ENCODE data around the gene CEP128.

Gene CEP128

DNA sequence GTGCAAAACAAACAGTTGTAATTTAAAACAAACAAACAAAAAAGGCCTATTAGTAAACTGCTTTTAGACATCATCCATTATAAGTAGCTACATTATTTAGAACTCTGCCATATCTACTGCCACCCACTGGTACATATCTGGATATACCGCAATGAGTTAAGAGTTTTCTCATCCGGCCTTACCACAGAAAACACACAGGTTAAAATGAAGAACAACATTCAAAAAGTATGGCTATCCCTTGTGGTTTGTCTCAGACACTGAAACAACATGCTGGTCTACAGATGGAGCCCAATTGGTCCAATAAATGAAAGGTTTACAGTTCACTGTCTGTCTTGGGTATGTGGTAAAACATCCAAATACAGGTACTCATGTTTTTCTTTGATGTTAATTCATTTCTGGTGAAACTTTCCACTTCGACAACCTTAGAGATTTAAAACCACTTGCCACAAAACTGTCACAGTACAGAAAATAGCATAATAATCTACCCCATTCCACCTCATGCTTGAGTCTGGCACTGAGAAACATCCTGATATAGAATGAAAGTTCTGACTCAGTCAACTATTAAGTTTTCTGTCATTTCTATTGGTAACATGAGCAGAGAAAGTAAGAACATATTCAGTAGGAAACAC lies 354.3 kb downstream of the CEP128 start:
- no peak for DNase-seq

DNA sequence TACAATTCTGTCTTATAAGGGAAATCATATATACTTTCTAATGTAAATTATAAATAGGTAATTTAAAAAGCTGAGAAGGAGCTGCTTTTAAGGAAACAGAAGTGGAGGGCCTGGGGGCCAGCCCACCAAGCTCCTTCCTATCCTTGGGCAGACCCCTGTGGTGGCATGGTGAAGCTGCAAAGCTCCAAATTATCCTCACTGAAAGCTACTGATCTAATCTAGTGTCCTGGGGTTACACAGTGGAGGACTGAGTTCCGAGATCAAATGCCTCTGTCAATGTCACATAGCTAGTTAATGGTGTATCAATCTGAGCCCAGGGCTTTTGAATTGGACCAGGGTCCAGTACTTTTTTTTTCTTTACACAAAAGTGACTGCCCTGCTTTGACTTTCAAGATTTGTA lies 355.4 kb downstream of the CEP128 start:
- no peak for DNase-seq

DNA sequence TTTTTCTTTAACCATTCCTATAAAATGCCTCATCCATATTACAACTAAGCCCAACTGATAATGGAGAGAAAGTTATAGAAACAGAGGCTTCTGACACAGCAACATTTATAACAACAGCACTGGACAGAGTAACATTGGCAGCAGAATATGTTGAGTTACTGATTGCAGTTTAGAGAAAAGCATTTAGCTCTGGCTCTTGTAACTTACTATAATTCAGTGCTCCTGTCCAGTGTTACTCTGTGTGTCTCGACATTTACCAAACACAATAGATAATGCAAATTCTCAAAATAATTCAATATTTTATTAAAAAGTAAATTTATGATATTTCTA lies 356.1 kb downstream of the CEP128 start:
- no peak for DNase-seq

DNA sequence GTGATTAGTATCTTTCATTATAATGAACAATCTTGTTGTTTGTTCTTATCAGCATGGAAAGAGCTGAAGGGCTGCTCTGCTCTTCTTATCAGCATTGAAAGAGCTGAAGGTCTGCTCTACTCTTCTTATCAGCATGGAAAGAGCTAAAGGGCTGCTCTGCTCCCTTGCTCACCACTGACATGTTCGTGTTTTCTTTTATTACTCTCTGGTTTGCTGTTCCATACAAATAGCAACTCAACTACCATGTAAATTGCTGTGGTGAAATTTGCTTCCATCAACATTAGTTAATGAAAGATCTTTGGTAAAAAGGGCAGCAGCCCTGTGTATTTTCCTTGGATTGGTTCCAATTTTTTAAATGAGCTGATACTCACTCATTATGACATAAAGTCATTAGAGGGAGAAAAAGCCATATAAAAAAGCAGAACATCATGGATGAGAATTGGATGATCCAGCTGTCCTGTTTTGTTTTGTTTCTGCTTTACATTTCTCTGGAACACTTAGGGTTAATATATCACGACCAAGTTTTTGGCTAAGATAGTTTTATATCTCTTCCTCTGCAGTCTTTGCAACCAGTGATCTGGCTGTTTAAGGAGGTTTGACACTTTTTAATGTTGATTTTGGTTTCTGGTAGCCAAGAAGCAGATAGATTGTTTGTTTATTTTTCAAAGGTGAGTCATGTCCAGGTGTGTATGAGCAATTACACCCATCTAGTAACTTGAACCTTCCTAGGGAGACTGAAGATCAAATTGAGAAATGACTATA lies 356.6 kb downstream of the CEP128 start:
- no peak for DNase-seq

DNA sequence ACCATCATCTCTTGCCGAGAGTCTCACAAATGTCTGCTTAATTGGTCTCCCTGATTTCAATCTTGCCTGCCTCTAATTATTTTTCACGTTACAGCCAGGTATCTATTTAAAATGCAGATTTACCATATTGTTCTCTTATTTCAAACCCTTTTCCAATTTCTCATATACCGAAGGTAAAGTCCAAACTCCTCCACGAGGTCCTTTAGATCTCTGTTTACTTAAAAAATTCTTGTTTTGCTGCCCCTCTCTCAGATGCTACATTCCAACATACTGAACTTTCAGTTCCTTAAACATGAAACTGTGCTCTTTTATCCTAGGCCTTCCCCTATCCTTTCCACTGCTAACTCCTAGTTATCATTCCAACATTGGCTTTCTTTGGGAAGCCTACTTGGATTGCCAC lies 363.9 kb downstream of the CEP128 start:
- DNase-seq: no peak

DNA sequence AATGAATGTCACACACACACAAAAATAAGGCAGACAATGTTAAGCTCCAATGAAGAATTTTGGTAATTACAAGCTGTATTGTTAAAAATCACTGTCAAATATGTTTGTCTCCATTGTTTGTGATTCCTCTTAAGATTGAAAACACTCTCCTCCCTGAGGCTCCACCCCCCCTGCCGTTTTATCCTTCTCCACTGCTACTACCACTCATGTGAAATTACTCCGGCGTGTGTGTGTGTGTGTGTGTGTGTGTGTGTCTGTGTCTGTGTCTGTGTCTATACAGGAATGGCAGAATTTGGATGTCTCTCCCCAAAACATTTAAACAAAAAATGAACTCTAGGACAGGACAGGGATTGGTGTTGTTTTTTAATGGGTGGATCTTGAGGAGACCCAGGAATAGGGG lies 365.1 kb downstream of the CEP128 start:
- no peak for DNase-seq

DNA sequence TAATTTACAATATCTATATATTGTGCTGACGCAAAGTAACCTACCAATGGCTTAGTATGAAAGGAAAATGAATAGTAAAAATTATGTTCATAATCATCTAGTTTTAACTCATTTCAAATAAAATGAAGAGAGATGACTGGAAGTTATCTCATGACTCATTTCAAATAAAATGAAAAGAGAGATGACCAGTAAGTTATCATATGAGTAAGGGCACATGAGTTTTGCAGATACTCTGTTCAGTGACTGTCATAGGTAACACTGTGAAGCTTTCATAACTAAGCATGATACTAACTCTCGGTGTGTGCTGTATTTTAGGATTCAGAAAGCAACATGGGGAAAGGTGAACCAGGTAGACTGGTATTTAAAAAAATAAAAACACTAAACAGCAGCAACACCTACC lies 365.8 kb downstream of the CEP128 start:
- no peak for DNase-seq

DNA sequence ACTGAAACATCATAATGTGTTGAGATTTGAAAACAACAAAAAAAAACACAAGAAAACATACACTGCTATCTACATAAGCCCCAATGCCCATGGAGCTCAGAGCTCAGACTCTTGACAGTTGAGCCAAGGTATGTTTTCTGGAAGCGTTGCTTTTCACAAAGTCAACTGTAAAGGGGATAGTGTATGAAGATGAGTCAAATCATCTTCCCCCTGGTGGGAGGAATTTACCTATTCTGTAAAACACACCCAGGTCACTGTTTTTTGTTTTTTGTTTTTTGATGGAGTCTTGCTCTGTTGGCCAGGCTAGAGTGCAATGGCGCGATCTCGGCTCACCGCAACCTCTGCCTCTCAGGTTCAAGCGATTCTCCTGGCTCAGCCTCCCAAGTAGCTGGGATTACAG lies 368.9 kb downstream of the CEP128 start:
- no peak for DNase-seq

DNA sequence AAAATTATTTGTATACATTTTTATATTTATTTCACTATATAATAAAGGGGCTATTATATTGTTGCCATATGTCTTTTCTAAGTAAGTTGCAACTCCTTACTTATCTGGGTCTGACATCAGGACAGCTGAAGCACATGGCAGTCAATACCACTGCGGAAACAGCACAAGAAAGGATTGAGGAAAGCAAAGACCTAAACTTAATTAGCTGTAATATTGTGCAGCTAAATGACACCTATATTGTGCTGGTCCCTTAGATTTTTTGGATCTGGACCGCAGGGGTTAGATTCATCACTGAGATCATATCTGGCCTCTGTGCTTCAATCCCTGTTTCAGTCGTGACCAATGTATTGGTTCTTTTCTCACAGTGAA lies 370.6 kb downstream of the CEP128 start:
- no peak for DNase-seq

DNA sequence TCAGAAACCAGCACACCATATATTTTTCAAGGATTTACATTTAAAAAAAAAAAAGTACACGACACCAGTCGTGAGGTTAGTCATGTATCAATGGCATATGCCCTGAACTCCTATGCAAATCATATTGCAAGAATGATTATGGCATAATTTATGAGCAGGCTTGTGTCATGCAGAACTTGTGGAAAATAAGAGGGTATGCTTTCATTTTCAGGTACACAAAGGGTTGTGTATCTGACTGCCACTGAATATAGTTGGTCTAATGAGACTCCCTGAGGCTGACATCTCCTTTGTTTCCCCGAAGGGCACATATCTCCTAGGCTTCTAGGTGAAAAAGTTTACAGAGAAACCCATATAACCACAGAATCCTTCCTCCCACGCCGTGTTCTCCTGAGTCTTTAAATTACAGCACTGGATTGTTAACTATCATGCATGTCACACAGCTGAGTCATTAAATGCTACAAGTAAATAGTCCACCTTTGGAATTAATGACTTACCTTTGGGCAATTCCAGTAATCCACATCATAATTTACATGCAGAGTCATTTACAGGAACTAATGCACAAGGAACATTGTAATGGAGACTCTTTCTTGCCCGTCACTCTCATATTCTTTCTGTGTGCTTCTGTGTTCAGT lies 373.5 kb downstream of the CEP128 start:
- no peak for DNase-seq

DNA sequence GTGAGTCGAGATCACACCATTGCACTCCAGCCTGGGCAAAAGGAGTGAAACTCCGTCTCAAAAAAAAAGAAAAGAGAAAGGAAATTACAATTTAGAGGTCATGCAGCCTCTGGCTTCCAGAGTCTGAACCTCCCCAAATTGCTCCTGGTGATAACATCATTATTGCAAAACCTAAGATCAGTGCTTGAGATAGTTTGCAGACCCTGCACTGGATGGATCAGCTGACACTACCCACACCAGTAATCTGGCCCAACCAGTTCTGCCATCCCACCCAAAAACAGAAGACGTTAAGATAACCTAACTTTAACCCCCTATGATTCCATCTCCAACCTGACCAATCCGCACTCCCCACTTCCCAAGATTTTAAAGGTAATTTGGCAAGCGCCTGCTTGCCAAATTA lies 376.5 kb downstream of the CEP128 start:
- DNase-seq: no peak

DNA sequence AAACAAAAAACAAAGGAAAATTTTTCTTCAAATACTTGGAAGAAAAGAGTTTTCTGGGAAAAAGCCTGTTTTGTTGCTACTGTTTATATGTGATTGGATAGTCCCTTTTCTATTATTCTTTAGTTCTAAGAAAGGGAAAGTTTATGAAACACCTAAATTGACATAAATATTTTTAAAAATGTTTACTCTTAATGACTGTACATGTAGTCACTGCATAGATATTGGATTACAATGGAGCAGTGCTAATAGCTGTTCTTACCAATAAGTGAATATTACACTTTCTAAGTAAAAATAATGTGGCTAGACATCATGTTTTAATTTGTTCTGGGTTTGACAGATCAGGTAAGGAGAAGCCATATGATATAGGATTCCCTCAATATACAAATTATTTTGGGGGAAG lies 377.5 kb downstream of the CEP128 start:
- DNase-seq: no peak

DNA sequence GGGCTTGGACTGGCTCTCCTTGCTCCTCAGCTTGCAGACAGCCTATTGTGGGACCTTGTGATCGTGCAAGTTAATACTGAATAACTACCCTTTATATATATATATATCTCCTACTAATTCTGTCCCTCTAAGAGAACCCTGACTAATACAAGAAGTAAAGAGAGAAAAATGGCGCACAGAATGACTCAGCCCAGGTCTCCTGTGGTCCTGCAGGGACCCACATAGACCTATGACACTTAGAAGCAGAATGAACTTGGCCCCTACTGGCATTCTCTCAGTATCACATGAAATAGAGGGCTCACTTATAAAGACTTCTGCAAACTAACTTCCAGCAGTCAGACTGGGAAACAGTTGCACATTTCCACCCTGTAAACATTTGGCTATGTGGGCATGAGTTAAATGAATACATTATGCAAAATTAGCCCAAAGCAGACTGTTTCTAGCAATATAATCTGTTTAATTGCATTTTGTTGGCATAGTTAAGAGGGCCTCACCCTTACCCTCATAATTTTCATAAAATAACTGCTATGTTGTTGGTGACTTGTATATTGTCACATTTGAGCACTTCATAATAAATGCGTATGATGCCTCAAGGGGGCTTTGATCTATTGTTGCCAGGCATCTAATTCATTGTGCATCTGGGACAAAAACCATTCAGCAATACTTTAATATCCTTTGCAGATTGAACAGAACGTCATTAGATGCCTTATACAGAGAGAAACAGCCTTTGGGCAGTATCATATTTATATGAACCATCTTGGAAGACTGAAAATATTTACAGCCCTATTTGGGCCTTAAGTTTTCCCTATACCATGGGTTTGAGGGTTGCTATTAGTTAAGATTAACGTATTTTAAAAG lies 380.5 kb downstream of the CEP128 start:
- DNase-seq: no peak

DNA sequence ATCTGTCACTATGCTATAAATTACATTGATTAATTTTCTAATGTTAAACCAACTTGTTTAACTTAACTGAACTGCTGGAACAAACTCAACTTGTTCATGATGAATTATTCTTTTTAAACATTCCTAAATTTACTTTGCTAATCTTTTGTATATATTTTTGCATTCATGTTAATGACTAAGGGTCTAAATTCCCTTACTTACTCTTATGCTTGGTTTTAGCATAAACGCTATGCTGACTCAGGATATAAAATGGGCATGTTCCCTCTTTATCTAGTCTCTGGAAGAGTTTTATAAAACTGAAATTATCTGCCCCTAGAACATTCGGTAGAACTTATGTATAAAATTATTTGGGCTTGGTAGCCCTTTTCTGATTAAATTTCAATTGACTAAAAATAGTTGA lies 387.4 kb downstream of the CEP128 start:
- DNase-seq: no peak

DNA sequence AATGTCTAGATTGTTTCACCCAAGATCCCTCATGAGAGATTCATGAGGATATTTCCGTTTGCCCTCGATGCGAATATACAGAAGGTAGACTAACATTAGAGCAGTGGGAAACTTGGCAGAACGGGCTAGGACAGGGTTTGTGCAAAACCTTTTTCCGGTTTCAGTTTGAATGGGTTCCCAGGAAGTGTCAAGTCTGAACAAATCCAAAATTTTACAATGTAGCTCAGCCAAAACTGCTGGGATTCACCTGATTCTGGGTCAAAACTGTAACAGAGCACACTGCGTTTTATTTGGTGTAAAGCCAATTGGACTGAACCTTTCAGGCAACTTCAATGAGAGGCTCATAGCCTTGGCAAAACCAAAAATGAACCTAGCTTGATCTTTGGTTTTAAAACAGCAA lies 392.4 kb downstream of the CEP128 start:
- peak; percentile 94 to 98 for DNase-seq

DNA sequence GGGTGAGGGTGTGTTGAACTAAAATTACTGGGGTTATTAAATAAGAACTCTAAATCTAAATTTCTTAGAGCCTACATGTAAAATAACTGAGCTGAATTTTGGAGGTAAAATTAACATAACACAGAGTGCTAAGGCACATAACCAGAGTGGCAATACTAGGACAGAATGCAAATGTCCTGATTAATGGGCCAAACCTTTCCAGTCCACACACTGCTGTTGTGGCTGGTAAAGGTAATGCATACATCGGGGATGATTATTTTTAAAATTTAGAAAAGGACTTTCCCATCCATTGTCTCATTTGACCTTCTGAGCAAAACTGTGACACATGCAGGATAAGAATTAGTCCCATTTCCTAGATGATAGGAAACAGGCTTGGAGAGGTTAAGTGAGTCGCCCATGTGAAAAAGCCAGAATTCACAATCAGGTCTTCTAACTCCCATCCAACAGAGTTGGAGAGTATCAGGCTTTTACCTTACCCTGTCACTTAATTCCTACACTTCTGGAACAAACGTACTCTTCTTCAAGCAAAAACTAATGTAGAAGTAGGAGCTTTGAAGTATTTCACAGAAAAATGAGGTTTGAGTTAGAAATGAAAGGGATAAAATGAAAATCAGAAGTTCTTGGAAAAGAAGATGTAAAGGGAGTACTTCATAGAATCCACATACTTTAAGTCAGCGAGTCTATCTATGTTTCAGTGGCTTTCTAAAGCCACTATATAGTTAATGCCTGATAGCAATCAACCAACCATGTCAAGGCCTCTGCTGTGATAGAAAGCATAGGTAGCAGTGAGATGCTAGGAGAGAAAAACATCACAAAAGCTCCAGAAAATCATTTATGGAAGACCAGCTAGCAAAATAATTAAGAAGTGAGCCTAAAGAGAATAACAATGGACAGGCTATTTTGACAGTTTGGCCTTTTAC lies 395.3 kb downstream of the CEP128 start:
- no peak for DNase-seq

DNA sequence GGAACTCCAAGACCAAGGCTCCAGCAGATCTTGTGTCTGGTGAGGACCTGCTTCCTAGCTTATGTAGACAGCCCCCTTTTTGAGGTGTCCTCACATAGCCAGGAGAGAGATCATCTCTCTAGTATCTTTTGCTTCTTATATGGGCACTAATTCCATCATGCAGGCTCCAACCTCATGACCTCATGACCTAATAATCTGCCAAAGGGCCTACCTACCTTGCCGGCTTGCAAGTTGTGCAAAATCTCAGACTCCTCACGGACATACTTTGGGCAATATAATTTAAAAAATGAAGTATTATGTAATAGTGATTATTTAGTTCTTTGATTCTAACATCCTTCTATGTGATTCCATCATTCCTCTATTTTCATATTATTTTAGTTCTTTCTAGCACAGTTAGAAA lies 397.2 kb downstream of the CEP128 start:
- DNase-seq: no peak

DNA sequence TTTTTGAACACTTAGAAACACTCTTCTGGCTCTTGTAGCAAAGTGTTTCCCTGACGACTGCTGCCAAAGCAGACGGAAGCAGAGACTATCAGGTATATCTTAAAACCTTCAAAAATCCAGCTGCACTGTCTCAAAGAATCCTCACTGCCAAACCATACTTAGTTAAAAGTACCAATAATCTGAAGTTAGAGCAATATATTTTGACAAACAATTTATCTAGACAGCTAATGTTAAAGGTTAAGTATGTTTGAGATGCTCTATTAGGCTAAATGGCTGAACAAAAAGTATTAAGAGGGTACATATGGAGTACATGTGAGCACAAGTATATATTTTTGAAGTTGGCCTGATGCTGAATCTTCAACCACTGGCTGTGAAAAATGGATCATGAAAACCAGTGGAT lies 398.3 kb downstream of the CEP128 start:
- DNase-seq: no peak

DNA sequence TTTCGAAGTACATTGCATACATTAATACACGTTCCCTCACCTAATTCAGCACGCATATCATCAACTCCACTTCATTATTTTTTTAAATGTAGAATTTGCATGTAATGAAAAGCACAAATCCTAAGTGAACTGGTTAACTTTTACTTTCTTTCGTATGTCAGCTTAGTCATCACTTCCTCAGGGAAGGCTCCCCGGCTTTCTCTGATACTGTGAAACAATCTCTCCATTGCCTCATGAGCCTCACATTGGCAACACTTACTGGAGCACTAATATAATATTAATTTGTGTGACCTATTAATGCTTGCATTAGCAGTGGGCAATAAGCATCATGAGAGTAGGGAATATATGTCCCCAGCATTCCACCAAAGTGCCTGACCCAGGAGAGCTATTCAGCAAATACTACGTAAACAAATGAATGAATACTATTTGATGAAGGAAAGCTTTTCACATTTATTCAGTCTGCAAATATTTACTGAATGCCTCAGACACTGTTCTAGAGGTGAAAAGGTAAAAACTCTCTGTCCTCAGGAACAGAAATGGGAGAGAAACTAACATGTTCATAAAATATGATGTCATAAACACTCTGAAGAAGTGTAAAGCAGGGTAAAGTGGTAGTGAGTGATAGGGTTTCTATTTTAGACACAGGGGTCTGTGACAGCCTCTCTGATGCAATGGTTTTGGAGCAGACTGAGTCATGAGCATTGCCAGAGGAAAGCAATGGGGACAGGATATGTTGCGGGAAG lies 402.7 kb downstream of the CEP128 start:
- no peak for DNase-seq

DNA sequence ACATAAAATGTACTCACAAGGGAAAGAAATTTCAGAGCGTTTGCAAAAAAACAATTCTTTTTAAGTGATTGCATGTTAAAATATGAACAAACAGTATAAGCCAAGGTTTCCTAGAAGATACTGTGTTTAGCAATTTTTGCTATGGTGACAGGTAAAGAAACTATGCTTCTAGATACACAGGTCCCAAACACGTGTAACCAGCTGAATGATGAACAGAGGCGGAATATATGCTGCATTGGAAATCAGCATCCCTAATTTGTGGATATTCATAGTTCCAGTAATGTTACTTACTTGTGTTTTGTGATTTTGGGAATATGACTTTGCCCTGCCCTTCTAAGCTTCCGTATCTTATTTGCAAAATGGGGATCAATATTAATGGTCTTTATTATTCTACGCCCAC lies 403.9 kb downstream of the CEP128 start:
- DNase-seq: no peak

DNA sequence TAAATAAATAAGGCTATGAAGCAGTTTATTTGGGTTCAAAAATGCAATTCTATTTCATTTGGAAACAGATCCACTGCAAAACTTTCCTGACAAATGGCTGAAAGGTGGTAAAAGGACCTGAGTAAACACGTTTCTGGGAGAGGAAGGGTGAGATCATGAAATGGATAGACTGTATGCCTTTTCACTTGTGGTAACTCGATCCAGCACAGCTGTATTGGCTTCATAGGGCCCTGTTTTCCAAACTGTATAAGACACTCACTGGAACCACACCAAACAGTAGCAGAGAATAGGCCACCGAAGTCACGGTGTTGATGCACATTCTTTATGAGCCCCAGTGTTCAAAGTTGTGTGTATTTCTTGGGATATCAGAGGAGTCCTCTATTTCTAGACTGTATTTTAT lies 405.1 kb downstream of the CEP128 start:
- no peak for DNase-seq

DNA sequence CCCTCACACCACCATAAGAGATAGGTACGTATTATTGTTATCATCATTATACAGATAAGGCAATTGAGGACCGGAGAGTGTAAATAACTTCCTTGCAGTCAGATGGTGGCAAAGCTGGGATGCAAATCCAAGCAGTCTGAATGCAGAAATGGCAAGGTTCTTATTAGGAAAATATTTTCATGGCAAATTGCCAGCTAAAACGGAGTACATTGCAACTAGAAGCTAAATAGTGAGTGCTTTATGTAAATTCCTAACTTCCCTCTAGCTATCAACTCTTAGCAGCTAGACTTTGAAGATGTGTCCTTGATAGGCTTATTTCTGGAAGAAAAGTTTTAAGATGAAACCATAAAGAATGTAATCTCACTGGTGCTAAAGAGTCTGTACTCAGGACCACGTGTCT lies 406.4 kb downstream of the CEP128 start:
- no peak for DNase-seq

Measured in cerebellar nuclear complex (tissue), 1 donor.